GM23248 (cell line): Measurements from ENCODE around the gene PDE8B.

Experiments used
- EZH2 ChIP-seq: fragments of 200-600 bp; sonication (generic); IDR thresholded peaks from 2 replicates; pipeline ENCODE4 v1.6.1; 2018; ENCODE audit warnings: antibody characterized with exemption, mild to moderate bottlenecking; ENCODE audit not compliant: insufficient read depth, poor library complexity, severe bottlenecking
- EZH2phosphoT487 ChIP-seq: fragments of 200-600 bp; sonication (generic); IDR thresholded peaks from 2 replicates; pipeline ENCODE4 v1.6.1; 2018; ENCODE audit warnings: antibody characterized with exemption, moderate library complexity, mild to moderate bottlenecking, low read depth; ENCODE audit not compliant: insufficient read depth

- TF ChIP-seq EZH2 (no peak), EZH2phosphoT487 (no peak)
These were observed 22.3 kb downstream of the PDE8B start for GRCh38 chr5:77232574-77233358.
